ENCODE results near the gene THADA.
"Not testable (repeated sequence)": the region's sequence is repeated elsewhere in the genome, so short reads cannot be mapped to it uniquely, and the experiment has no call there.

THADA gene

GRCh38 chr2:43192744-43193651, 402.8 kb downstream of the THADA start:
- no peak for DNase-seq

- DNase-seq: no peak
Measured at GRCh38 chr2:43191947-43192516, 403.8 kb downstream of the THADA start.

GRCh38 chr2:43190311-43191052, 405.4 kb downstream of the THADA start:
- DNase-seq: no peak

GRCh38 chr2:43189861-43190260, 406.0 kb downstream of the THADA start:
- not testable (repeated sequence) for DNase-seq

GRCh38 chr2:43188561-43189386, 407.1 kb downstream of the THADA start:
- DNase-seq: no peak

- DNase-seq: no peak
Measured at GRCh38 chr2:43186679-43187374, 409.0 kb downstream of the THADA start.

- DNase-seq: no peak
Measured at GRCh38 chr2:43186321-43186678, 409.5 kb downstream of the THADA start.

- DNase-seq: no peak
Measured at GRCh38 chr2:43185146-43185545, 410.7 kb downstream of the THADA start.

- DNase-seq: no peak
Measured at GRCh38 chr2:43184339-43184895, 411.4 kb downstream of the THADA start.

- DNase-seq: no peak
Measured at GRCh38 chr2:43183743-43184142, 412.1 kb downstream of the THADA start.

- DNase-seq: no peak
Measured at GRCh38 chr2:43180897-43181296, 414.9 kb downstream of the THADA start.

Data from NCI-H2081 (cell line).